IPS-18c (cell line): ENCODE data around the gene NUP54.

Experiments
- H3K4me3 ChIP-seq: 2 replicates; pipeline ENCODE4 v1.7.0; 2013; ENCODE audit warnings: low read depth, mild to moderate bottlenecking, low read length, moderate library complexity; ENCODE audit not compliant: insufficient read depth
- H3K9me3 ChIP-seq: one replicate; pipeline ENCODE4 v1.6.1; 2013; ENCODE audit warnings: mild to moderate bottlenecking, low read length, moderate library complexity; ENCODE audit not compliant: control insufficient read depth, insufficient read depth

NUP54 gene

DNA sequence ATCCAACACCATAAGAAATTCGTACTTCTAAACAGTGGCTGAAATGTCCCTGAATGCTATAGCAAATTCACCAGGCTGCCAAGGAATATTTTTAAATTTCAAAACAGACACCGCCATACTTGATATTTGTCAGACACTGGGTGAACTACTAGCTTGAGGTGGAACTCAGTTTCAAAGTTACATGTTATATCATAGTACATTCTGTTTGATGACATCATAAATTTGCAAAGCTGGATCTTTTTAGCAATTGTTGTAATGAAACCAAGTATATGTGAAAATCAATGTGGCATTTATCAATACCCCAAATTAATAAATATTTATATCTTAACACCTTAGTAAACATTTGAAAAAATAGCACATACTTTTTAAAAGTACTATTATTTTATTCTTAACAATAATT lies 59.5 kb downstream of the NUP54 start:
- Histone ChIP-seq H3K4me3 (no peak overlapping the region), H3K9me3 (no peaks in the 10 kb centered on the region)

DNA sequence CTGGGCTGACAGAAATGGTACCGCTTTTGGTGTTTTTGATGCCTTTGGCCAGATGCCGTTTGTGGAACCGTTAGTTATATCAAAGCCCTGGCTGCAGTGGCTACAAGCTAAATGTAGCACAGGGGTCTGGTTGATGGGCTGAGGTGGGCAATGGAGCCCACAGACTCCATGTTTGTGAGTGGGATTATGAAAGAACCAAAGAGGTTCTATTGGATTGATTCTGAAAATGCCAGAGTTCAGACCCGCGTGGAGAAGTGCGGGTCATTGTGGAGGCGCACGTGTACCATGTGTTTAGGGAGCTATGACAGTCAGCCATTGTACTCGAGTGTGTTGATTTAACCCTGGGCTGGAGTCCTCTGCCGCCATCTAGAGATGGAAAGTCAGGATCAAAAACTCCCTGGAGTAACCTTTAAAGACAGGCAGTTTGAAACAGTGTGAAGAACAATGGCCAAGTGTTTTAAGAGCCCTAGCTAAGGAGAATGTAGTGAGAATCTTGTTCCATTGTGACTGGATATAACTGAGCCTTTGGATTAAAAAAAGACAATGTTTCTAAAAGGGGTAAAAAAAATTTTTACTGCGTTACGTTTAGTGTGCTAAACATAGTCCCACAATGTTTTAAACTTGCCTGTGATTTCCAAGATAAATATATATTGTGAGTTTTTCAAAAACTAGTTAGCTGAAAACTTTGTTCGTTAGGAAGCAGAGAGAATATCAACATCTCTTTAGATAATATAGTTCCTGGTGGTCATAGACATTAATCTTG lies 61.0 kb downstream of the NUP54 start:
- H3K9me3 ChIP-seq: no peaks in the 10 kb centered on the region
- H3K4me3 ChIP-seq: no peak overlapping the region

DNA sequence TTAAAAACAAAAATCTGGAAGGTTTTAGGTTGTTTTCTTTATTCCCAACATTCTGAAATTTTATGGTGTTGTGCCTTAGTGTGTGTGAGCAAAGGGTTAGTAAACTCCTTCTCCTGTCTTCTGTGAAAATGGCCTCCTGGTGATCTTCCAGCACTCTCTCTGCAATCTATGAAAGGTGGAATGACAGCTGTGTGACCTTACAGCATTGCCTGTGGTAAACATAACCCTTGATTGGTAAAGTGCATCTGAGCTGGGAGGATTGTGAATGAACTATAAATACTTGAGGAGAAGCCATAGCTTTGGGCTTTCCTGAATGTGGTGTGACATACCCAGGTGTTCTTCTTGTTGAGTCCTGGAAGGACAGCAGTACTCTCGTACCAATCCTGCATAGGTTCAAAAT lies 63.7 kb downstream of the NUP54 start:
- Histone ChIP-seq H3K4me3 (no peak overlapping the region), H3K9me3 (no peaks in the 10 kb centered on the region)

DNA sequence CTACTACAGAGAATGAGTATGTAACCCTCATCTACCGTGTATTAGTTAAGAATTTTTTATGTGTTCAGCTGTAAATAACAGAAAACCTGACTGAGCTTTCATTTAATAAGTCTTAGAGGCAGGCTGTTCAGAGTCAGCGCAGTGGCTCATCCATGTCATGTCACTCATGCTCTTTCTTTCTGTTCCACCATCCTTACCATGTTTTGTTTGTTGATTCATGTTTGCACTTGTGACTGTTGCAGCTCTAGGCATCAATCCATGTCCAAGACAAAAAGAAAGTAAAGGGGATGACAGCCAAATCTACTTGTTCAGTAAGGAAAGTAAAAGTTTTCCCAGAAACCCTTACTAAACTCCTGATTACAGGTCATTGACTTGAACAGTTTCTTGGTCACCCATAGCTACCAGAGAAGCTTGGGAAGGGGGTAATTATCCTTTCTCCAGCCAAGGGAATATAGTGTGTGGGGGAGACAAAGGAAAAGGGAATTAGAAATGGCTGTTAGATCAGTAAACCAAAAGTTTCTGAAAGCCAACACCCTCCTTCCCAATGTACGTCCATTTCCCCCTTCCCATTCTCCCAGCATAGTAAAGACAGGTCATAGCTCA lies 64.7 kb downstream of the NUP54 start:
- Histone ChIP-seq H3K9me3 (no peaks in the 10 kb centered on the region), H3K4me3 (no peak overlapping the region)

DNA sequence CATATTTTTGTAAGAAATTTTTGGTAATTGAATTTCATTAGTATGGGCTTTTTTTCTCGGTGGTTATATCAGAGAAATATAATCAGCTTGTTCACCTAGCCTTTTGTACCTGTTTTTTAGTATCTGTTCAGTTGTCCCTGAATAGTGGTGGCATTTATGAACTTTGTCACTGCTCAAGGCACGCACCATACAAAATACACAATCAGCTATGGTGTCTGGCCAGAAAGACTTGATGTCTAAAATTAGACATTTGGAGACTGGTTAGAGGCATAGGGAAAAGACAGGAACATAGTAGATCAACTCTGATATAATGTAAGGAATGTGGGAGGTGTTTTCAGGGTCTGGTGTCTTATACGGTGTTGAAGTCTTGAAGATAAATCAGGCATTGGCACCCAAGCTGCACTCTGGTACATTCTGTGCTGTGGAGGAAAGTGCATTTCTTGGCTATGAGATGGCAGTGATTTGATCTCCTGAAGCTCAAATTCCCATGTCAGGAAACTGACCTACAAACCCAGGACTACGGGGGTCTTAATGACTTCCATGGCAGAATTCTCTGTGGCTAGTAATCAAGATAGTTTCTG lies 70.1 kb downstream of the NUP54 start:
- H3K4me3 ChIP-seq: no peak overlapping the region
- H3K9me3 ChIP-seq: no peaks in the 10 kb centered on the region

DNA sequence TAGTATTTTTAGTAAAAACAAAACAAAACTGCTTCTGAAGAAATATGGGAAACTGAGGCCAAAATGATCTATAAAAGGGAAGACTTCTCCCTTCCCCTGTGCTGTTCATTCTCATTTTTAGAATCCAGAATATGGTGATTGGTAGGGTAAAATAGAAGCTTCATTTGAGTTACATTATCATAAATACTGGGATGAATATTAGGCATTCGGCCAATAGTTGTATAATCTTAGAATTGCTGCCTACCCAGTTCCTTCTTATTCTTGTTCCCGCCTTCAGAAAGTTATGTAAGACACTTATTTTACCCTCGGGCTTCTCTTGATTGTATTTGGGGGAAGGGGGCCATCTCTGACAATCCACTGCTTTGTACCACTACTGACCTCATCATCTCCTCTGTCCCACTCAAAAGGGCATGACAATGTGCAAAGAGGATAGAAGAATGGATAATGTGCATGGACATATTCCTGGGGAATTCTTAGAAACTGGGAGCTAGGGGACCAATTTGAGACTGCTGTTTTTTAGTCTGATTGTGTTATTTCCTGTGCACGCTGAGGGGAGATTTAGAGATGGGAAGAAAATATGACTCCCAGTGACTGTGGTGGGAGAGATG lies 73.1 kb downstream of the NUP54 start:
- Histone ChIP-seq H3K9me3 (no peaks in the 10 kb centered on the region), H3K4me3 (no peak overlapping the region)

DNA sequence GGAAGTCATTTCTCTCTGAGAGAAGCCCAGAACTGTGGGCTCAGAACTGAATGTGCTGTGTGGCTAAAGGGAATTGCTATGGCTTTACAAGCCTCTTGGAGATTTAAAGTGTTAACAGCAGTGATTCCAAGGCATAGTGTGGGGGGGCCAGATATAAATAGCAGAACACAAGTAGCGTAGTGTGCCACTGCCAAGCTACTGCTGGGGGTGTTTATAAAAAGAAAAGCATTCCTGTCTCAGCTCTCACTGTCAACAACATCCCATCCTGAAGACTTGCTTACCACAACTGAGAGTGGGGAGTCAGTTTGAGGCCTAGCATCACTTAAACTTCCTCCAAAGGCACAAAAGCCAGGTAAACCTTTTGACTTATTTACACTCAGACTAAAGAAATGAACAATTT lies 73.7 kb downstream of the NUP54 start, which contains the start of gene ART3:
Gene ART3 (plus strand): TSS at position 242 of the 400 bp plus-strand sequence. CDS start 1,181 bp downstream, outside the sequence.
- H3K9me3 ChIP-seq: no peaks in the 10 kb centered on the region
- no peak within 1 kb of the TSS for H3K4me3 ChIP-seq

DNA sequence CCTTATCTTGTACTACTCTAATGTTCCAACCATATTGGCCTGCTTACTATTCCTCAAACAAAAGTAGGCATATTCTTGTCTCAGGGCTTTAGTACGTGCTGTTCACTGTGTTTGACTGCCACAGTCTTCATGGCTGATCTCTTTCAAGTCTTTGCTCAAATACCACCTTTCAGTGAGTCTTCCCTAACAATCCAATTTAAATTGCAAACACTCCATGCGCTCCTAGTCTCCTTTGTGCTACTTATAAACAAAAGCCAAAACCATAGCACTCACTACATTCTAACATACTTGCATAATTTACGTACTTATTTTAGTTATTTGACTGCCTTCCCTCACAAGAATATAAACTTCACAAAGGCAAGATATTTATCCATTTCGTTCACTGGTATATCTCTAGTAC lies 75.4 kb downstream of the NUP54 start:
- no peaks in the 10 kb centered on the region for H3K9me3 ChIP-seq
- H3K4me3 ChIP-seq: no peak overlapping the region

DNA sequence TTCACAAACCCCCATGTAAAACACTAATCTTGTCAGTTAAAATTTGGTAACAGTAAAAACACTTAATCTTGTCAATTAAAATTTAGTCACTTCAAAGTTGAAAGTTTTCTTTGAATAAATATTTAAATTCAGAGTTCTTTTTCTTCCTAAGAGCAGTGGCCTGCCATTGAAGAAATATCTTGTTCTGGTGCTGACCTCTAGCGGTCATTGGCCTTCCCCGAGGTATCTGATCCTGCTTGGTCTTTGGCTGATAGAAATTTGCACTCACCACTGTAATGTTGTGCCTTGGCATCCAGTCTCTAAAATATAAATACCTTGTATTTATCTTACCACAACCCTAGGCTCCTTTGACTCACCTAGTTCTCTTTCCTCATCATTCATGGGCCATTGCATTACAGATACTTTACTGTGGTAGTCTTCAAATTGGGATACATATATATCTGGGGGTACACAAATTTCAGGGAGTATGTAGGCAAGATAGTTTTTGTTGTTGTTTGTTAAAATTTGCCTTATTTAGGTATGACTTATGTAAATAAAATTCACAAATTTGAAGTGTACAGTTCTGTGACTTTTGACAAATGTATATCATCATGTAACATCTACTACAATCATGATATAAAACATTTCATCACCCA lies 80.4 kb downstream of the NUP54 start:
- no peak overlapping the region for H3K4me3 ChIP-seq
- no peaks in the 10 kb centered on the region for H3K9me3 ChIP-seq

DNA sequence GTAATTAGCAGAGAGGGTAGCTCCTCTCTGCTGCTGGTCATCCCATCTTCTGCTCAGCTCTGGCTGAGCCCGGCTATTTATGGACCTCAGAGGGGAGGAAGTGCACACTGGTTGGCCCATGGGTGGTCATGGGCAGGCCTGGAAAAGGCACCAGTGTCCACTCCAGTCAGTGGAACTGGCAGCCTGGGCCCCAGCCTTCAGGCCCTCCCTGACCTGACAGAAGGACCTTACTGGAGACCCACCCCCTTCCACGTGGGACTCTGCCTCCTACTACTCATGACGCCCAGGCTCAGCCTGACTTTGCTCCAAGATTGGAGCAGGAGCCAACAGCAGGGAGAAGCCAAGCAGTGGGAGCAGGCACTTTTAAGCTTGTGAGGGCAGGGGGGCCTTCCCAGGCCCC lies 81.7 kb downstream of the NUP54 start:
- Histone ChIP-seq H3K4me3 (no peak overlapping the region), H3K9me3 (no peaks in the 10 kb centered on the region)
